MM.1S (cell line): ENCODE data around the gene C19orf25.

Source experiments
- DNase-seq: peaks from one replicate; pipeline ENCODE4 v3.0.0-alpha.2; 2015
- H2AFZ ChIP-seq: fragments of 300-600 bp; sonication (generic); 2 replicates; pipeline ENCODE4 v1.6.0; 2016; ENCODE audit warnings: antibody characterized with exemption, low read length
- H3F3A ChIP-seq: fragments of 300-600 bp; sonication (generic); 2 replicates; pipeline ENCODE4 v1.6.1; 2016; ENCODE audit warnings: mild to moderate bottlenecking, antibody characterized with exemption, low read length, moderate library complexity, mixed read lengths; ENCODE audit not compliant: insufficient read depth
- H3K27ac ChIP-seq: fragments of 300-600 bp; sonication (generic); 2 replicates; pipeline ENCODE4 v1.5.1; 2016; ENCODE audit warnings: mild to moderate bottlenecking, low read length
- H3K27me3 ChIP-seq: fragments of 300-600 bp; sonication (generic); replicated peaks from 2 replicates; pipeline ENCODE4 v1.6.0; 2016; ENCODE audit warnings: low read length; ENCODE audit not compliant: insufficient read depth
- H3K36me3 ChIP-seq: fragments of 300-600 bp; sonication (generic); replicated peaks from 2 replicates; pipeline ENCODE4 v1.6.1; 2016; ENCODE audit warnings: mild to moderate bottlenecking, low read length, mixed read lengths; ENCODE audit not compliant: insufficient read depth
- H3K4me1 ChIP-seq: fragments of 300-600 bp; sonication (generic); 2 replicates; pipeline ENCODE4 v1.6.1; 2016; ENCODE audit warnings: low read length, mixed read lengths
- H3K4me2 ChIP-seq: fragments of 300-600 bp; sonication (generic); 2 replicates; pipeline ENCODE4 v1.6.0; 2016; ENCODE audit warnings: low read depth, low read length
- H3K4me3 ChIP-seq: fragments of 300-600 bp; sonication (generic); 2 replicates; pipeline ENCODE4 v1.5.1; 2016; ENCODE audit warnings: low read length, mixed read lengths
- H3K79me2 ChIP-seq: fragments of 300-600 bp; sonication (generic); 2 replicates; pipeline ENCODE4 v1.6.1; 2016; ENCODE audit warnings: mixed run types, low read length, mixed read lengths
- H3K9ac ChIP-seq: fragments of 300-600 bp; sonication (generic); 2 replicates; pipeline ENCODE4 v1.6.1; 2016; ENCODE audit warnings: low read length, mixed read lengths
- H3K9me2 ChIP-seq: fragments of 300-600 bp; sonication (generic); replicated peaks from 2 replicates; pipeline ENCODE4 v1.6.1; 2016; ENCODE audit warnings: mild to moderate bottlenecking, low read length, mixed read lengths; ENCODE audit not compliant: insufficient read depth
- H3K9me3 ChIP-seq: fragments of 300-600 bp; sonication (generic); replicated peaks from 2 replicates; pipeline ENCODE4 v1.6.1; 2016; ENCODE audit warnings: mild to moderate bottlenecking, low read length, mixed read lengths; ENCODE audit not compliant: insufficient read depth
- H4K20me1 ChIP-seq: fragments of 300-600 bp; sonication (generic); 2 replicates; pipeline ENCODE4 v1.6.1; 2016; ENCODE audit warnings: mild to moderate bottlenecking, low read length, moderate library complexity, mixed read lengths; ENCODE audit not compliant: insufficient read depth
- EZH2 ChIP-seq: fragments of 300-600 bp; sonication (generic); optimal IDR thresholded peaks from 2 replicates; pipeline ENCODE3; 2017; ENCODE audit warnings: low read depth, mild to moderate bottlenecking, antibody characterized with exemption, low read length, mixed read lengths
- EZH2phosphoT487 ChIP-seq: fragments of 300-600 bp; sonication (generic); IDR thresholded peaks from 2 replicates; pipeline ENCODE4 v1.6.1; 2018; ENCODE audit warnings: antibody characterized with exemption, low read length
- TF ChIP-seq, protein P1 (sequence below): fragments of 300-600 bp; sonication (generic); IDR thresholded peaks from 2 replicates; pipeline ENCODE4 v1.5.1; 2016; ENCODE audit warnings: antibody characterized with exemption, low read length, mixed read lengths

Gene C19orf25

DNA sequence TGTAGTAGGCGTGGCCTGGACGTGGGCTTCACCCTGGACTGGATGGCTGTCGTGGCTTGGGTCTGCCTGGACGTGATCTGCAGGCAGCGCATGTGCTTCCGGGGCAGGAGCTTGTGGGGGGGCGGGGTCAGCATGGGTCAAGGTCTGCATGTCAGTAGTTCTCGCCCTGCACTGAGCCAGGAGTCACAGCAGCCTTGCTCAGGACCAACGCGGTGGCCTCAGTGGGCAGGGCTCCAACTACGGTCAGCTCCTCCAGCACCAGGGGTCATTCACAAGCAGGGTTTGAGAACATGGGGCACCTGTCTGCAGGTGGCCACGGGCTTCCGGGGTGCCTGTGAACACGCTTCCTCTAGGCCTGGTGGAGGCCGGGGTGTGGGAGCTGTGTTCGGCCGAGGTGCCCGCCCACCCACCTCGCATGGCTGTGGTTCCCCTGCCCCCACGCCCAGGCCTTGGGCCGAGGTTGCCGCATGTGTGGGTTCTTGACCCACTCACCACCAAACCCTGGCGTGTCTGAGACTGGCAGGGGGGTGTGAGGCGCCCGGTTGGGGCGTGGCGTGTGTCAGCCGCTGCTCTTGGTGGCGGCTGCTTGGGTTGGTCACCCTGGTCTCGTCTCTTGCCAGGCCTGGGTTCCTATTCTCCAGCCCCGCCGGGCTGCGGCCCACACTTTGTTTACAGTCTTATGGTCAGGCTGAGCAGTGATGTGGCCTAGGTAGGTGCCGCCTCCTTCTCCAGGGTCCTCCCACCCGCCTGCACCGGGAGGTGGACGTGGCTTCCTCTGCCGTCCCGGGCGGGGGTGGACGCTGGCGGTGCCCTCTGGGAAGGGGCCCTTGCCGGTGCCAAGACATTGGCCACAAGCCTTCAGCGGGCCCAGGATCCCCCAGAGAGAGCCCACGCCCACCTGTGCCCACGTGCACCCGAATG, 45.6 kb downstream of the C19orf25 start:
- TF ChIP-seq, protein P1, sequence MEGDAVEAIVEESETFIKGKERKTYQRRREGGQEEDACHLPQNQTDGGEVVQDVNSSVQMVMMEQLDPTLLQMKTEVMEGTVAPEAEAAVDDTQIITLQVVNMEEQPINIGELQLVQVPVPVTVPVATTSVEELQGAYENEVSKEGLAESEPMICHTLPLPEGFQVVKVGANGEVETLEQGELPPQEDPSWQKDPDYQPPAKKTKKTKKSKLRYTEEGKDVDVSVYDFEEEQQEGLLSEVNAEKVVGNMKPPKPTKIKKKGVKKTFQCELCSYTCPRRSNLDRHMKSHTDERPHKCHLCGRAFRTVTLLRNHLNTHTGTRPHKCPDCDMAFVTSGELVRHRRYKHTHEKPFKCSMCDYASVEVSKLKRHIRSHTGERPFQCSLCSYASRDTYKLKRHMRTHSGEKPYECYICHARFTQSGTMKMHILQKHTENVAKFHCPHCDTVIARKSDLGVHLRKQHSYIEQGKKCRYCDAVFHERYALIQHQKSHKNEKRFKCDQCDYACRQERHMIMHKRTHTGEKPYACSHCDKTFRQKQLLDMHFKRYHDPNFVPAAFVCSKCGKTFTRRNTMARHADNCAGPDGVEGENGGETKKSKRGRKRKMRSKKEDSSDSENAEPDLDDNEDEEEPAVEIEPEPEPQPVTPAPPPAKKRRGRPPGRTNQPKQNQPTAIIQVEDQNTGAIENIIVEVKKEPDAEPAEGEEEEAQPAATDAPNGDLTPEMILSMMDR, result no peak
- TF ChIP-seq EZH2phosphoT487, result no peak
- no peak for TF ChIP-seq EZH2
- H2AFZ ChIP-seq, result no peak overlapping the region
- H3K4me1 ChIP-seq, result peaks cover 5% of the 10 kb centered on the region; the same call in 1 of the 2 replicates
- no peak overlapping the region for H3K9ac ChIP-seq
- H3K9me3 ChIP-seq, result no peaks in the 10 kb centered on the region
- H3K36me3 ChIP-seq, result 0 out of 2 replicates have a peak, but pooled peaks cover 3% of the 10 kb centered on the region
- no peak overlapping the region for H3K4me3 ChIP-seq
- no peak overlapping the region for H3K27ac ChIP-seq
- no peaks in the 10 kb centered on the region for H4K20me1 ChIP-seq
- H3K79me2 ChIP-seq, result peaks cover 43% of the 10 kb centered on the region
- no peak overlapping the region for H3K4me2 ChIP-seq
- H3K9me2 ChIP-seq, result no peaks in the 10 kb centered on the region
- H3K27me3 ChIP-seq, result no peaks in the 10 kb centered on the region
- DNase-seq, result no peak
- H3F3A ChIP-seq, result peaks cover 25% of the 10 kb centered on the region

- H3K27ac ChIP-seq, result no peak overlapping the region
- H3K4me2 ChIP-seq, result no peak overlapping the region
- H4K20me1 ChIP-seq, result no peaks in the 10 kb centered on the region
- TF ChIP-seq, protein P1, result no peak
- TF ChIP-seq EZH2phosphoT487, result no peak
- TF ChIP-seq EZH2, result no peak
- no peaks in the 10 kb centered on the region for H3K9me2 ChIP-seq
- H3F3A ChIP-seq, result peaks cover 20% of the 10 kb centered on the region
- no peak overlapping the region for H3K4me3 ChIP-seq
- H3K4me1 ChIP-seq, result 0 out of 2 replicates have a peak, but pooled peaks cover under 1% of the 10 kb centered on the region
- H2AFZ ChIP-seq, result no peak overlapping the region
- no peak overlapping the region for H3K9ac ChIP-seq
- H3K9me3 ChIP-seq, result no peaks in the 10 kb centered on the region
- no peak for DNase-seq
- no peaks in the 10 kb centered on the region for H3K27me3 ChIP-seq
- peaks cover 42% of the 10 kb centered on the region for H3K79me2 ChIP-seq
- H3K36me3 ChIP-seq, result 0 out of 2 replicates have a peak, but pooled peaks cover 3% of the 10 kb centered on the region
Measured at GRCh38 chr19:1432507-1432887, 46.5 kb downstream of the C19orf25 start.

- H3K4me2 ChIP-seq, result no peak overlapping the region
- H3K9me3 ChIP-seq, result no peaks in the 10 kb centered on the region
- H3K27ac ChIP-seq, result no peak overlapping the region
- no peak for DNase-seq
- H3K79me2 ChIP-seq, result peaks cover 44% of the 10 kb centered on the region
- H3K9ac ChIP-seq, result no peak overlapping the region
- H2AFZ ChIP-seq, result no peak overlapping the region
- H3K36me3 ChIP-seq, result 0 out of 2 replicates have a peak, but pooled peaks cover 3% of the 10 kb centered on the region
- H3F3A ChIP-seq, result peaks cover 16% of the 10 kb centered on the region
- no peak overlapping the region for H3K4me3 ChIP-seq
- no peaks in the 10 kb centered on the region for H3K4me1 ChIP-seq
- TF ChIP-seq EZH2, result no peak
- no peak for TF ChIP-seq EZH2phosphoT487
- TF ChIP-seq, protein P1, result no peak
- no peaks in the 10 kb centered on the region for H4K20me1 ChIP-seq
- no peaks in the 10 kb centered on the region for H3K27me3 ChIP-seq
- H3K9me2 ChIP-seq, result no peaks in the 10 kb centered on the region
Measured at GRCh38 chr19:1431759-1432506, 47.1 kb downstream of the C19orf25 start.
